M059J (cell line): Measurements from ENCODE around the gene FAM3D. TPM values are rescaled to one million over a fixed set of nuclear protein-coding genes. Genes with fewer than 3 reads are reported as not detected.
"Not testable (repeated sequence)": the region's sequence is repeated elsewhere in the genome, so short reads cannot be mapped to it uniquely, and the experiment has no call there.

ENCODE experiments used
- DNase-seq: peaks from one replicate; pipeline ENCODE4 v3.0.0-alpha.2; 2012; ENCODE audit warnings: low read depth
- total RNA-seq: library from RNA; depleted of rRNA; stranded (reverse); fragments of >200 nt; shearing (Covaris generic); gene quantifications from 2 replicates; pipeline ENCODE4 v1.2.3, GENCODE V29; 2014; rRNA removed

FAM3D gene, protein sequence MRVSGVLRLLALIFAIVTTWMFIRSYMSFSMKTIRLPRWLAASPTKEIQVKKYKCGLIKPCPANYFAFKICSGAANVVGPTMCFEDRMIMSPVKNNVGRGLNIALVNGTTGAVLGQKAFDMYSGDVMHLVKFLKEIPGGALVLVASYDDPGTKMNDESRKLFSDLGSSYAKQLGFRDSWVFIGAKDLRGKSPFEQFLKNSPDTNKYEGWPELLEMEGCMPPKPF
- not detected in 2 replicates for total RNA-seq

DNA sequence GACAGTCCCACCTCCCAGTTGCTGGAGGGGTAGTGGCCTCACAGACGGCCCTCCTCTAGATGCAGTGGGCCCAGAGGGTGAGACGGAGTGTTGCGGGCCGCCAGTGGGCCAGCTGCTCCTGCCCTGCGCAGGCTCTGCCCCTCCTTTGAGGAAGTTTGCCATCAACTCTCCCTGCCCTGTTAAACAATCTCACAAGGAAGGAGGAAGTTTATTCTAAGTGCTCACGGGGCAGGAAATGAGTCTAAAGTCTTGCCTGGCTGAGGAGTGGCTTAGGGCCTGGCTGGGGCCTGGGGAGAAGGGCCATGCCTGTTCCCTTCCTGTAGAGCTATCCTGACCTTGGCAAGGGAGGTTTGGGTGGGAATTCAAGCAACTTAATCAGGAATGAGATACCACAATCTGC lies at the start of gene FAM3D:
FAM3D (minus strand) TSS at position 92 of the 400 bp plus-strand sequence. CDS start 11,211 bp downstream, outside the sequence.
- no peak for DNase-seq

DNA sequence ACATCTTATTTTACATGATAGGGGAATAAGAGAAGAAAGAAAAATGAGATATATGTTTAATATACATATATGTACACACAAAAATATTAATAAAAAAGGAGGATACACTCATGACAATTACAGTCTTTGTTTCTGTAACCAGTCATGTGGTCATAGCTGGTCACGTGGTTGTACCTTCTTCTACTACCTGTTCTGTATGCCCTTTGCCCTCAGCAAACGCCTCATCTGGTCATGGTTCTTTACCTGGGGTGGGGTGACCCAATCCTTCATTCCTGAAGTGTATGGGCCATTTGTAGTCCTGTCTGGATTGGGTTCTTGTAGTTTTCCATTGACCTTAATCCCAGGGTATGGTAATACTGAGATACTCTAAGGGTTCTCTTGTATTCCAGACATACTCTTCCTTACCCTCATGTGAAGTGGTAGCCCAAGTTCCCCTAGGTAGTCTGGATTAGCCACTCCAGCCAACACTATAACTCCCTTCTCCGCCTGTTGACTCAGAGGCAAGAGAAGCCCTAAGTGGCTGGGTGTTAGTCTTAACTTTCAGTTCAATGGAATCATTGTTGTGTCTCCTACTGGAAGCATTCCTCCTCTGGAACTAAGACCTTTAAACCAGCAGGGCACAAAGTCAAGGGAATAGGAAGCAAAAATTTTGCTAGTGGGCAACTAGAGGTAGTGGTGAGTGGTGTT lies 47.3 kb upstream of the FAM3D start:
- no peak for DNase-seq

DNA sequence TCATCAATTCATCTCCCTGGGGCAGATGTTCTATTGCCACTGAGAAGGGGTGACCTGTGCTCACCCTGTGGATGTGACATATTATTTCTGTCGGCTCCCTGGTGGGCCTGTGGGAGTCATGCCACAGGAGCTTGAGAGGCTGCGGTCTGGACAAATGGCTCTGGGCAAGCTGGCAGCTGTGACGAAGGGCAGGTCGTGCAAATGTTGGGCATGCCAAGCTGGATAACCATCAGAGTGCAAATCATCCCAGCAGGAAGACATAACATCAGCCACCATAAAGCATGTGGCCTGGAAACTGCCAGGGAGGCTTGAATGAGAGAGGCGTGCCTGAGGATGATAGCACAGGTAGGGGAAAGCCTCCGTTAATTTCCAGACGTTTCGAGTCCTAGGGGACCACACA lies 45.3 kb upstream of the FAM3D start:
- DNase-seq: peak; percentile 18

DNA sequence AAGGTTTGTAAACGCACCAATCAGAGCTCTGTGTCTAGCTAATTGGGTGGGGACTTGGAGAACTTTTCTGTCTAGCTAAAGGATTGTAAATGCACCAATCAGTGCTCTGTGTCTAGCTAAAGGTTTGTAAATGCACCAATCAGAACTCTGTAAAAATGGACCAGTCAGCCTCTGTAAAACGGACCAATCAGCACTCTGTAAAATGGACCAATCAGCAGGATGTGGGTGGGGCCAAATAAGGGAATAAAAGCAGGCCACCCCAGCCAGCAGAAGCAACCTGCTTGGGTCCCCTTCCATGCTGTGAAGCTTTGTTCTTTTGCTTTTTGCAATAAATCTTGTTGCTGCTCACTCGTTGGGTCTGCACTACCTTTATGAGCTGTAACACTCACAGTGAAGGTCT lies 42.4 kb upstream of the FAM3D start:
- DNase-seq: not testable (repeated sequence)

DNA sequence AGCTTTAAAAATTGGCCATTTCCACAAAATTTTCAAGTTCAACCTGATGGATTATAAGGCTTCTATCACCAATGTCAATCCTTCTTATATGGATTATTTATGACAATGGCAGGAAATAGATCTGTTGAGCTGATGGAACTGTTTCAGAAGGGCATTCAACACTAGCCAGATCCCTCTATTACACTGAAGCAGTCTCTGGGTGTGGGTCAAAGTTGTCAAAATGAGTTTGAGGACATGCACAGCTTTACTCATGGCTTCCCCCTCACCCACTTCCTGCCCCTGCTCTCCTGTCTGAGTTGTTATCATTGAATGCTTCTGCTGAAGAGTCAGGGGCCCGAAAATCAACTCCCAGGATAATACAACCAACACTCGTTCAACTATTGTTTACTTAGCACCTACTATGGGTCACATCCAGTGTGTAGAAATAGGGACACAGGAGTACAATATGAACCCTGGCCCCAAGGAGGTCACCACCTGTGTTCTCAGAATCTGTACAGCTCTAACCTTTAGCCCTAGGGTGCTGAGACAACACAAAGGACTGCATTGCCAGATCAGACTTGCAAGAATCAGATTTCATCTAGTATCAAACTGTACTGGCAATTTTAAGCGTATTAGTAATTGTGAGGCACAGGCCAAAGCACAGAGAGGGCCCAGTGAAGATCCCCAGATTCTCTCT lies 41.7 kb upstream of the FAM3D start:
- DNase-seq: no peak

DNA sequence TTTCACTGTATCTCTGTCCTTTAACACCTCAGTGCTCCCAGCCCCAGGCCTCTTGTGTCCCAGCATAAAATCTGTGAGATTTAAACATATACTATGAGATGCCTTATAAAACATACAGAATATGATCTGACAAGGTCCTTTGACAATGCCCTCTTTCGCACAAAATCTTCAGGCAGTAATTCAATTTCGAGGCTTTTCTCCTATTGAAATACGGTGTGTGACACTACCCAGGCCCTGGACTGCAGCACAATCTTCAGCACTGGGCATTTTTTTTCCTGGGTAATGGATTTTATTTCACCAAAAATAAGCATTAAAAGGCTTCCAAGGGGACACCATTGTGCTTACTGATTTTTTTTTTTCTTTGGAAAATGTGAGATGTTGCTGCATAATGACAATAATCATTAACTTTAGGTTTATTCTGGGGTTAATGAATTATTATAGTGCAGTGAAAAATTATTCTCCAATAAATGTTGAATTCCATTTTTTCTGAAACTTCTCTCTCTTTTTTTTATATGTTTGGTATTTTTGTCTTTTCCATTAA lies 40.9 kb upstream of the FAM3D start:
- DNase-seq: no peak

DNA sequence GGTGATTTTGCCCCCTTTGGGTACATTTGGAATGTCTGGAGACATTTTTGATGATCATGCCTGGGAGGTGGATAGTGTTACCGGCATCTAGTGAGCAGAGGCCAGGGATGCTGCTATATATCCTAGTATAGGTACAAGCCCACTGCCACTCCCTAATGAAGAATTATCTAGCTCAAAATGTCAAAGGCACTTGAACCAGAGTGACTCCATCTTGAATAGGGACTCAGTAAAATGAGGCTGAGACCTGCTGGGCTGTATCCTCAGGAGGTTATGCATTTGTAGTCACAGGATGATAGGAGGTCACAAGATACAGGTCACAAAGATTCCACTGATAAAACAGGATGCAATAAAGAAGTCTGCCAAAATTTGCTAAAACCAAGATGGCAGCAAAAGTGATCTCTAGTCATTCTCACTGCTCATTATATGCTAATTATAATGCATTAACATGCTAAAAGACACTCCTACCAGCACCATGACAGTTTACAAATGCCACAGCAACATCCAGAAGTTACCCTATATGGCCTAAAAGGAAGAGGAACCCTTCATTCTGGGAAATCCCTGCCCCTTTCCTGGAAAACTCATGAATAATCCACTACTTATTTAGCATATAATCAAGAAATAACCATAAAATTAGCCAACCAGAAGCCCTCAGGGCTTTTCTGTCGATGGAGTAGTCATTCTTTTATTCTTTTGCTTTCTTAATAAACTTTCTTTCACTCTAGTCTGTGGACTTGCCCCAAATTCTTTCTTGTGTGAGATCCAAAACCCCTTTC lies 40.0 kb upstream of the FAM3D start:
- peak; percentile 24 for DNase-seq

DNA sequence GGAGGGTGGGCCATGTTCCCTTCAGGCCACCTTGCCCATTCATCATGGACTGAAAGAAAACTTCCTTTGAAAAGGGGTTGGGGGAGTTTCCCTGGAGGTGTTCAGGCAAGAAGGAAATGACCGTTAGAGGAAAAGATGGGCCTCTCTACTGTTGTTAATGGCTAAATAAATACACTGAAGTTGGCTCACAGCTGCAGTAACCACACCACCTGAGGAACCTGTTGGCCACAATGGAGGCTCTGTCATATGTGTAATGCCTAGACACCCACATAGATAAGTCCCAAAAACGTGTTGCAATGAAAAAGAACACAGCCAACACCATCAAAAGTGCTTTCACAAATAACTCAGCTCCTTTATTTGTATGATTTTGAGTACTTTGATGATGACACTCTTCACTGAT lies 38.2 kb upstream of the FAM3D start:
- DNase-seq: no peak

DNA sequence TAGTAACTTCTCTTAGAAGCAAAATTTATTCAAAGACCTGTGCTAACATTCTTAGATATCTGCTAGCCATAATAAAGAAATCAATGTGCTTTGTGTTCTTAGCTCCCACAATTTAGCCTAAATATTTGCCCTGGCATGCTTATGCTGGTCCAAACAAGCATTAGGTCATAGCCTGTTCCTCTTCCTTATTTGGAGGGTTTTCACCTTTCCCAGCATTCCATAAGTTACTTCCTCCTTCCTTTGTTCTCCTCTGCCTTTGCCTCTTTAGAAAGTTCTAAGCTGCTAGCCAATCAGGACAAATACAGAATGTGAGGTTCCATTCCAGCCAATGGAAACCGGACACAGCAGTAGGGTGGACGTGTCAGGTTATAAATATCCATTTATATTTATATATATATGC lies 37.7 kb upstream of the FAM3D start:
- DNase-seq: not testable (repeated sequence)

DNA sequence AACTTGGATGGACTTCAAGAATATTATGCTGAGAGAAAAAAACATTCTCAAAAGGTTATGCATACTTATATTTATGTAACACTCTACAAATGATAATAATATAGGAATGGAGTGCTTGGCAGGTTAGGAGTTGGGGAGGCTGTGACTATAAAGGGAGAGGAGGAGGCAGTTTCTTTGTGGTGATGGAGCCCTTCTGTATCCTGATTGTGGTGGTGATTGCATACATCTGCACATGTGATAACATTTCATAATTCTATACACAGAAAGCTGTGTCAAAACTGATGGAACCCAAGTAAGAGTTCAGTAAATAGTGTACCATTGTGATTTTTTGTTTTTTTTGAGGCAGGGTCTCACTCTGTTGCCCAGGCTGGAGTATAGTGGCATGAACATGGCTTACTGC lies 31.7 kb upstream of the FAM3D start:
- no peak for DNase-seq

DNA sequence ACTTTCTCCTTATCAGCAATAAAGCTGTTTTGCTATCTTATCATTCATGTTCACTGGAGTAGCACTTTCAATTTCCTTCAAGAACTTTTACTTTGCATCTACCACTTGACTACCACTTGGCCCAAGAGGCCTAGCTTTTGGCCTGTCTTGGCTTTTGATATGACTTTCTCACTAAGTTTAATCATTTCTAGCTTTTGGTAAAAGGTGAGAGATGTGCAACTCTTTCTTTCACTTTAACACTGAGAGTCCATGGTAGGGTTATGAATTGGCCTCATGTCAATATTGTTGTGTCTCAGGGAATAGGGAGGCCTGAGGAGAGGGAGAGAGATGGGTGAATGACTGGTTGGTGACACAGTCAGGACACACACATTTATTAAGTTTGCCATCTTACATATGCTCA lies 31.0 kb upstream of the FAM3D start:
- no peak for DNase-seq

DNA sequence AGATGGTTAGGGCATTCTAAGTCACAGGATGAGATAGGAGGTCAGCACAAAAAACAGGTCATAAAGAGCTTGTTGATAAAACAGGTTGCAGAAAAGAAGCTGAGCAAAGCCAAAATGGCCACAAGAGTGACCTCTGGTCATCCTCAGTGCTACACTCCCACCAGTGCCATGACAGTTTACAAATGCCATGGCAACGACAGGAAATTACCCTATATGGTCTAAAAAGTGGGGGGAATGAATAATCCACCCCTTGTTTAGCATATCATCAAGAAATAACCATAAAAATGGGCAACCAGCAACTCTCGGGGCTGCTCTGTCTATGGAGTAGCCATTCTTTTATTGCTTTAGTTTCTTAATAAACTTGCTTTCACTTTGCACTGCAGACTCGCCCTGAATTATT lies 30.2 kb upstream of the FAM3D start:
- DNase-seq: not testable (repeated sequence)

DNA sequence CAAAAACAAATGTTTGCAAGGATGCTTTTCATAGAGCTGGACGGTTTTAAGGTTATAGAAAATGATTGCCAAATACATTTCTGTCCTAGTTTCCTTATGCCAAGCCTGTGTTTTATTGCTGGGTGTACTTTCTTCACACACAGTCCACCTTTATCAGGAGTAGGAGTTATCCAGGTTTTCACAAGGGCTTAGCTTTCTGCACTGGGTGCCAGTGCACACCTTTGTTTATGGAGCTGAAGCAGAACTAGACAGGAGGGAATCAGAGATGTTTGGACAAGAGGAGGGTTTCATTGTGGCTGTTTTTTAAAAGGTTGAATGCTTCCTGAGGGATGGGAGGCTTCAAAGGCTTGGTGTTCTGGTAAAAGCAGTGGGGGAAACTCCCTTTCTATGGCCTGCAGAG lies 29.5 kb upstream of the FAM3D start:
- no peak for DNase-seq

DNA sequence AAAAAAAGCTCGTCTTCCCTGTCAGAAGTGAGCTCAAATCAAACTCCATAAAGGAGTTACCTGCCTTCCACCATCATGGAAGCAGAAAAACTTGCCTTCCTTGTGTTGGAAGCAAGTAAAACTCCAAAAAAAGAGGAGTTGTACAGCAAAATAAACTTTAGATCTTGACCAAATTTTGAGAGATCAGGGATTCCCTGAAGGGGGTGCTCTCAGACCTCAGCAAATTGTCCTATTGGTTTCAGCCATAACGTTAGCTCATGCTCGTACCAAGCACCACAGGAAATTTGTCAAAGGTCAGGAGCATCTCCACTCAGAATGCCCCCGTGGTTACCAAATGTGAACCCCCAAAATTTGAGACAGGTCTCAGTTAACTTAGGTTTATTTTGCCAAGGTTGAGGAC lies 28.7 kb upstream of the FAM3D start:
- not testable (repeated sequence) for DNase-seq

DNA sequence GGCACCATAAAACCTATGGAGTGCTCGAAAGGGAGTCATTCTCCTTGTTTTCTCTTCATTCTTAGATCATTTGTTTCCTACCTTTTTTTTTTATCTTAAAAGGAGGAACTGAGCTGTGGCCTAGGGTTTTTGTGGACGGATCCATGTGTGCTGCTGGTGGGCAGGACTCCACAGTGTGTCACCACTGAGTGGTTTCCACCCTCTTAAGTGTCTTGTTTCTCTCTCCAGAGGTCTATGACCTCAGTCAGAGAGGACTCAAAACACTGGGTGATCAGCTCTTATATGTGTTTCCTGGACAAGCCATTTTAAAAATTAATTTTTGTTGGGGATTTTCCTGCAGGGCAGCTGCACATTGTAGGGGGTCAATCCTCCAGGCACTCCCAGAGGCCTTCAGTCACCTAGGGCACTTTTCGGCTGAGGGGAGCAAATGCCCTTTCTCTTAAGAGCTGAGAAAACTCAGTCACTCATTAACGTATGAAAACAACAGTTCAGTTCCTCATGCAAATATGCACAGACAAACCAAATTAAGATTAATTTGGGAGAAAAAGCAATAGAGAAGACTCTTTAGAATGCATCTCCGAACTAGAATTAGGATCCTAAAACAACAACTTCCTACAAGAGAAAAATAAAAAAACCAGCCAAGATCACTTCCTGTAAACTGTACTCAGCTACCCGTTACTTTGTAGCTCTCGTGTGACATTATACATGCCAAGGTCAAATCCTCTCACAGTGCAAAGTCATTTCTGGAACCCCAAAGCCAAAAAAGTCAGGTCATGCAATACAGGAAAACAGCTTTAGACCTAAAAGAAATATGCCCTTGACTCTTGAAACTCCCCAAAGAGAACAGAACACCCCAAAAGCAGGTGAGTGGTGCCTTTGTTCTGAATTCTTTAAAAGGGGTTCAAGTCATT lies 27.6 kb upstream of the FAM3D start:
- DNase-seq: no peak

DNA sequence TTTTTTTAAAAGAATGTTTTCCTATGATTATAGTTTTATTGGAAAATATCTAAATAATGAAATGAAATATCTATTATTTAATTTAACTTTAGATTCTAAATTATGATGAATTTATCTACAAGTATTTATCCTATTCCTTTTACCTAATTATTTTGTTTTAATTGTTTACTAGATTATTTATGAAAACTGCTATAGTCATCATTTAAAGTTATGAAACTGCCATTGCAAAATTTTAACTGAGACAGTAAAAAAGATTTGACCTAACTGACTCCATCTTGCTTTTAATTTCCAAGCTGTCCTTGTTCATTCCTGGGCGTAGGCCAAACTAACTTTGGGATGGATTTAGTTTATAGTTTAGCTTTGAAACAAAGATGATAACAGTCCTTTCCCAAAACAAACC lies 25.9 kb upstream of the FAM3D start:
- no peak for DNase-seq

DNA sequence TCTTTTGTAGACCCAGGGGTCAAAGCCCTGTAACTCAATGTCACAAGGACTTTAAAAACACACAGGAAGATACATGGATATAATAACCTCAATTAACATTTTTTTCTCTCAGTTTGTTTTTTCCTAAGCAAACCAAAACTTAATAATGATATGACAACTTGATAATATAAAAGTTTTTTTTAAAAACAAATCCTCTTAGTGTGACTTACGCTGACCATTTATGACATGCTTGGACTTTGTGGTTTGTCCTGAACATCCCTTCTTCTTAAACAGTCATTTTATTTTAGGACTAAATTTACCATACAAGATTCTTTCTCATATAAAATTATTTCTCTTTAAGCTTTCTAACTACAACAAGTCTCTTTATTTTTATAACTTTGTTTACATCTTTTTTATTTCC lies 25.4 kb upstream of the FAM3D start:
- DNase-seq: peak; percentile 31

DNA sequence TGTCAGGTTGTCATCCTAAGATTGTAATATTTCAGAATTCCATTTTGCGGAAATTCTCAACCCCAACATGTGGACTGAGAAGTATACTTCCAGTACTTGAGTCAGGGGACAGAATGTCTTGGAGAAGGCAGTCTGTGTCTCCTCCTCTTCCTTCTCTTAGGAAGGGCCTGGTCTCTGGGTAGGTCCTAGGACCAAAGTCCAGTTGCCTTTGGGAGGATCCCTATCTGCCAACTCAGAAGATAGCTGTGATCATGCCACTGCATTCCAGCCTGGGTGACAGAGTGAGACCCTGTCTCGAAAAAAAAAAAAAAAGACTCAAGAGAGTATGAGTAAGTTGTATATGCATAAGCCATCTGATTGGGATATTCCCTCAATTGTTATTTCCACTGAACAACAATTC lies 23.9 kb upstream of the FAM3D start:
- DNase-seq: no peak

DNA sequence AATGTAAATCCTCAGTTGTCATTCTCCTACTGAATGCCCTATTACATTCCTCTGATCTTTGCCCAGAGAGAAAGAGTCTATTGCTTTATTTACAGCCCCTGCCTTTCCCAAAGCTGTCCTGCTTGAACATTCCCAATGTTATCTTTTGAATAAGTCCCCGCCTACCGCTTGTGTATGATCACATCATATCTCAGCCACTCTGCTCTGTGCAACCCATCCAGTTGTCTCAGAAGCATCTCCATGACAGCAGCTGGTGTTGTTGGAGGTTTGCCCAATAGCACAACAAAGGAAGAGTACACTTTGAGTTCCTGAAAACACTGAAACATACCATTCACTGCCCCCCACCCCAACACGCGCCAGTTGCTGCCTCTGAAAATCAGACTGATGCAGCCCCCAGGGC lies 22.0 kb upstream of the FAM3D start:
- no peak for DNase-seq

DNA sequence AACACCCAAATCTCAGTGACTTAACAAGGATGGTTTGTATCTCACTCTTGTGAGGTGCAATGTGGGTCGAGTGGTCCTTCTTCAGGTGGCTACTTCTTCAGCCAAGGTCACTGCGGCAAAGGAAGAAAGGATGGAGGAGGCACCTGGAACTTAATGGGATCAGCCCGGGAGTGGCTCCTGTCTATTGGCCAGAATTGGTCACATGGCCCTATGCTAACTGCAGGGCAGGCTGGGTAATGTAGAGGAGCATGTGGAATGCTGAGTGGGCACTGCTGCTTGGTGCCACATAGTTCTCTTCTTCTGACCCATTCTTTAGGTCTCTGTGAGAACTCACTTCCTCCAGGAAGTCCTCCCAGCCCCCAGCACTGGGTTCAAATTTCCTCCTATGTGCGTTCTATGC lies 20.3 kb upstream of the FAM3D start:
- no peak for DNase-seq

DNA sequence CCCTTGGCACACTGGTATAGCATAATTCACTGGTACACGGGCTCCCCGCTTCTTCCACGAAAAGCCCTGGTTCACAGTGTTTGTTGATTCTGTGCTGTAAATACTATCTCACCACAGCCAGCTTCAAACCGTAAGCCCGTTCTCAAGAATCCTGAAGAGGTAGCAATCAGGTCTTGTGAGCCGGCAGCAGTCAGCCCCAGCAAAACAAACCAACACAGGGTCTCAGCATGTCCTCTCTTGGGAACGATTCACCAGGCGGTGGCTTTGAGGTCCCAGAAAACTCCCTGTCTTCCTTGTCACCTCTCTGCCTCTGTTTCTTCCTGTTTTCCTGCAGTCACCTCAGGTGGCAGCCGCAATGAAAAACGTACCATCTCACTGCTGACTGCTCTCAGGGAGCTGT lies 19.1 kb upstream of the FAM3D start:
- no peak for DNase-seq
